Naive B cell (primary cell): ENCODE results near the gene CLRN3. TPM values are rescaled to one million over a fixed set of nuclear protein-coding genes. Genes with fewer than 3 reads are reported as not detected.

Experiments
- ATAC-seq, 2 donors: fragments of 150-1000 bp; cut with Tn5 transposase; 2 replicates each; pipeline ENCODE4 v1.10.0; 2021; ENCODE audit warnings: low read depth in 2 of 2, mild to moderate bottlenecking in 2 of 2, moderate library complexity in 2 of 2
- DNase-seq: peaks from one replicate; pipeline ENCODE4 v3.0.0; 2022
- H3K27ac Mint-ChIP-seq, 6 donors: one replicate each; pipeline ENCODE4 v1.8.0; 2020 to 2022; ENCODE audit warnings: mild to moderate bottlenecking in 6 of 6, mixed read lengths in 6 of 6, moderate library complexity in 5 of 6, inconsistent platforms in 2 of 6
- H3K27me3 Mint-ChIP-seq, 3 donors: one replicate each; pipeline ENCODE4 v1.8.0; 2021 to 2022; ENCODE audit warnings: mixed read lengths in 3 of 3, mild to moderate bottlenecking in 1 of 3
- H3K36me3 Mint-ChIP-seq, 2 donors: one replicate each; pipeline ENCODE4 v1.8.0; 2020 to 2022; ENCODE audit warnings: mixed read lengths in 2 of 2, inconsistent platforms in 1 of 2, mild to moderate bottlenecking in 1 of 2
- H3K4me1 Mint-ChIP-seq, 3 donors: one replicate each; pipeline ENCODE4 v1.8.0; 2020 to 2022; ENCODE audit warnings: mixed read lengths in 3 of 3, inconsistent platforms in 1 of 3, mild to moderate bottlenecking in 1 of 3, moderate library complexity in 1 of 3
- H3K4me3 Mint-ChIP-seq, 8 donors: one replicate each; pipeline ENCODE4 v1.8.0; 2020 to 2022; ENCODE audit warnings: mild to moderate bottlenecking in 8 of 8, mixed read lengths in 8 of 8, moderate library complexity in 8 of 8, inconsistent platforms in 2 of 8
- H3K9me3 Mint-ChIP-seq, 7 donors: one replicate each; pipeline ENCODE4 v1.8.0; 2020 to 2022; ENCODE audit warnings: mixed read lengths in 7 of 7, mild to moderate bottlenecking in 5 of 7, inconsistent platforms in 2 of 7, moderate library complexity in 1 of 7
- polyA plus RNA-seq, 6 donors: library from polyadenylated mRNA; unstranded; fragments of 300-500 nt; fragmentation: Illumina TruSeq; gene quantifications; one replicate each; pipeline ENCODE4 v1.2.3, GENCODE V29; 2021; ENCODE audit warnings: low read depth in 6 of 6

CLRN3 gene
- polyA plus RNA-seq, 6 donors from 2014 or later = not detected

DNA sequence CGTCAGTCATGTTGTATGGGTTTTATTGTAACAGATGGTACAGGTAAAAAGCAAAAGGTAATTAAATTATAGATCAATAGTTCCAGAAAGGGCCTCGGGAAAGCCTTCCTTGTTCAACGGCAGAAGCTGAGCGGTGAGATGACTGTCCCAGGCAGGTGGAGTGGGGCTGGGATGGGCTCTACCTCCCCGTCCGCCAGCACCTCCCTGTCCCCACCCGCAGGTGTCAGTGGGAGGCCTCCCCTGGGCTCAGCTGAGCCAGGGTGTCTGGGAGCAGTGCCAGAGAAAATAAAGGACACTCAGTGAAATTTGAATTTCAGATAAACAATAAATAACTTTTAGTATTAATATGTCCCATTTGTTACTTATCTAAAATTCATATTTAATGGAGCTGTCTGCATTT, 58.9 kb downstream of the CLRN3 start:
- Mint-ChIP-seq H3K27ac (no peak overlapping the region), H3K4me3 (no peak overlapping the region), H3K9me3 (peaks cover 0 to 11% (median 2%) of the 10 kb centered on the region in 7 donors), H3K4me1 (no peaks in the 10 kb centered on the region), H3K36me3 (no peaks in the 10 kb centered on the region), H3K27me3 (peaks cover 39 to 55% (median 53%) of the 10 kb centered on the region in 3 donors)
- no peak for ATAC-seq
- no peak for DNase-seq

DNA sequence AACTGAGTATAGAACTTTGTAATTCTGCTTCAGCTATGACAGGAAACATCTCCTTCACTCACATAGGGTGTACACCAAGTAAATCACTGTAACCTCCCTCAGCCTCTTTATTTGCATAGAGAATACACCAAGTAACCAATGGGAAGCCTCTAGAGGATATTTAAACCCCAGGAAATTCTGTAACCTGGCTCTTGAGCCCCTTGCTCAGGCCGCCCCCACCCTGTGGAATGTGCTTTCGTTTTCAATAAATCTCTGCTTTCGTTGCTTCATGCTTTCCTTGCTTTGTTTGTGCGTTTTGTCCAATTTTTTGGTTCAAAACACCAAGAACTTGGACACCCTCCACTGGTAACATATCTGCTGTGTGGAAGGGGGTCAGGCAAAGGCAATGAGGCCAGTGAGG, 60.2 kb downstream of the CLRN3 start:
- no peaks in the 10 kb centered on the region for H3K36me3 Mint-ChIP-seq
- no peak overlapping the region for H3K27ac Mint-ChIP-seq
- no peak overlapping the region for H3K4me3 Mint-ChIP-seq
- H3K9me3 Mint-ChIP-seq = peaks cover 0 to 2% (median 0%) of the 10 kb centered on the region in 7 donors
- H3K27me3 Mint-ChIP-seq = peaks cover 30 to 55% (median 40%) of the 10 kb centered on the region in 3 donors
- no peak for ATAC-seq
- DNase-seq = no peak
- H3K4me1 Mint-ChIP-seq = no peaks in the 10 kb centered on the region

DNA sequence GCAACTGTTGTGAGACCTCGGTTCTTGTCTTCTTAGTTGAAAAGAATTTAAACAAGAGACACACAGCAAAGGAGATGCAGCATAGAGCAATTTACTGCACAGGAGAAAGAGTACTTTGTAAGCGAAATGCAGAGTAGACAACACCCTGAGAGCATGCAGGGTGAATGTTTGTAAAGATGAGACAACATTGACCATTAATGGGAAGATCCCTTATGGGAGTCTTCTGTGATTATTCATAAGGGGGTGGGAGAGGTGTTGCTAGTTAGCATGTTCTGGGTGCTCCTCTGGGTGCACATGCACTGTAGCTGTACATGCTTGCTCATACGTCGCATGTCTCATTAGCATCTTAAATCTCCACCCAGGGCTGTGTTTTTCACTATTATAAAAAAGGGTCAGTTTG, 62.3 kb downstream of the CLRN3 start:
- Mint-ChIP-seq H3K4me3 (no peak overlapping the region), H3K36me3 (no peaks in the 10 kb centered on the region), H3K9me3 (no peaks in the 10 kb centered on the region), H3K4me1 (no peaks in the 10 kb centered on the region), H3K27me3 (peaks cover 15 to 43% (median 25%) of the 10 kb centered on the region in 3 donors), H3K27ac (no peak overlapping the region)
- no peak for DNase-seq
- no peak for ATAC-seq

Other genes with a start within 250 kb of the CLRN3 start
- not detected for gene FOXI2, start 155.8 kb downstream of the CLRN3 start, polyA plus RNA-seq
- gene PTPRE, start 14.2 kb upstream of the CLRN3 start, polyA plus RNA-seq = 10 to 100 TPM in 3 of 6 donors, 1 to 10 TPM in 3; 6.0 to 15.9 (median 9.9) TPM
- gene MKI67, start 233.5 kb upstream of the CLRN3 start, polyA plus RNA-seq = not detected